GM21390 (cell line): ENCODE results near the gene EAF2.
"Not testable (repeated sequence)": the region's sequence is repeated elsewhere in the genome, so short reads cannot be mapped to it uniquely, and the experiment has no call there.

Experiments used
- ATAC-seq: cut with Tn5 transposase; IDR thresholded peaks from one replicate; pipeline ENCODE4 v1.9.1; 2021; ENCODE audit not compliant: unreplicated experiment

EAF2 gene

GRCh38 chr3:121857778-121858177 lies 22.8 kb downstream of the EAF2 start:
- ATAC-seq: not testable (repeated sequence)

GRCh38 chr3:121863247-121863646 lies 28.2 kb downstream of the EAF2 start:
- not testable (repeated sequence) for ATAC-seq

- ATAC-seq: no peak
Observed at GRCh38 chr3:121863801-121864200, 28.8 kb downstream of the EAF2 start.

- no peak for ATAC-seq
Observed at GRCh38 chr3:121869736-121870135, 34.7 kb downstream of the EAF2 start.

GRCh38 chr3:121870717-121871116 lies 35.7 kb downstream of the EAF2 start:
- no peak for ATAC-seq

- no peak for ATAC-seq
Observed at GRCh38 chr3:121871430-121871829, 36.4 kb downstream of the EAF2 start.

- no peak for ATAC-seq
Observed at GRCh38 chr3:121878411-121878810, 43.4 kb downstream of the EAF2 start.

GRCh38 chr3:121883507-121883906 lies 48.5 kb downstream of the EAF2 start:
- ATAC-seq: no peak

- ATAC-seq: no peak
Observed at GRCh38 chr3:121885386-121885785, 50.4 kb downstream of the EAF2 start.

GRCh38 chr3:121894301-121894990 lies 59.4 kb downstream of the EAF2 start, which contains the start of gene SLC15A2:
TSS of gene SLC15A2 (plus strand) at chr3:121894401. CDS start at chr3:121894477, 76 bp downstream.
- no peak for ATAC-seq

GRCh38 chr3:121895121-121895520 lies 60.1 kb downstream of the EAF2 start:
- no peak for ATAC-seq

- ATAC-seq: no peak
Observed at GRCh38 chr3:121895736-121896135, 60.7 kb downstream of the EAF2 start.

- ATAC-seq: no peak
Observed at GRCh38 chr3:121896823-121897222, 61.8 kb downstream of the EAF2 start.

GRCh38 chr3:121897296-121897695 lies 62.3 kb downstream of the EAF2 start:
- ATAC-seq: no peak

- ATAC-seq: no peak
Observed at GRCh38 chr3:121913305-121913990, 78.4 kb downstream of the EAF2 start.

- ATAC-seq: no peak
Observed at GRCh38 chr3:121914081-121914998, 79.3 kb downstream of the EAF2 start.

GRCh38 chr3:121916189-121916588 lies 81.2 kb downstream of the EAF2 start:
- no peak for ATAC-seq

- no peak for ATAC-seq
Observed at GRCh38 chr3:121918779-121919483, 83.9 kb downstream of the EAF2 start.

GRCh38 chr3:121924734-121925133 lies 89.7 kb downstream of the EAF2 start:
- no peak for ATAC-seq

GRCh38 chr3:121926380-121926779 lies 91.4 kb downstream of the EAF2 start:
- no peak for ATAC-seq
